Measurements from ENCODE around the gene VHLL. TPM values are rescaled to one million over a fixed set of nuclear protein-coding genes. Genes with fewer than 3 reads are reported as not detected.
A peak's percentile ranks its signal among the peaks of the same experiment; 100 is the strongest.
"Not testable (repeated sequence)": the region's sequence is repeated elsewhere in the genome, so short reads cannot be mapped to it uniquely, and the experiment has no call there.

Gene VHLL
- 0.08 TPM for polyA plus RNA-seq (2013)

DNA sequence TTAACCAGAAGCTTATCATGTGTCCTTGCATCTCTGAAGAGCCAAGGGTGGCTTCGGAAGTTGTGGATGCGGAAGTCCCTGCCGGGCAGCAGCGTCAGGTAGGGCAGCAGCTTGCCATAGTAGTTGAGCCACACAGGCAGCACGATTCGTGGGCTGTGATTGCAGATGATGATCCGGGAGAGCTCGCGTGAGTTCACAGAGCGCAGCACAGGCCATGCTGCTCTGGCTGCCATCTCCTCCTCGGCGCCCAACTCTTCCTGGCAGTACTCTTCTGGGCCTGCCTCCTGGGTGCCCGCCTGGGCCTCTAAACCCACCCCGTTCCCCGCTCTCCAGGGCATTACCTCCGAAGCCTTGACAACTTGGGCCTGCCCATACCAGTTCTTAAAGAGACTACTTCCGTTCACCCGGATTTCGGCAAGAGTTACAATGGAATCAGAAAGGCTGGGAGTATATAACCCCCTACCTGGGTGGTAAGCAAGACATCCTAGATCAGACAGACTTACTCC lies at the start of gene VHLL:
Gene VHLL, minus strand, starts transcription at position 456 of the 506 bp plus-strand sequence. Its CDS starts 118 bp downstream, at position 338.
- POLR2A ChIA-PET, result no interaction called here
- CTCF ChIA-PET, result interaction anchor here (0.9 to 1.9 kb wide), 3 partner anchors 9 to 19 kb away, joined by 3 to 5 read pairs (median 4); no protein-coding TSS in a partner anchor

DNA sequence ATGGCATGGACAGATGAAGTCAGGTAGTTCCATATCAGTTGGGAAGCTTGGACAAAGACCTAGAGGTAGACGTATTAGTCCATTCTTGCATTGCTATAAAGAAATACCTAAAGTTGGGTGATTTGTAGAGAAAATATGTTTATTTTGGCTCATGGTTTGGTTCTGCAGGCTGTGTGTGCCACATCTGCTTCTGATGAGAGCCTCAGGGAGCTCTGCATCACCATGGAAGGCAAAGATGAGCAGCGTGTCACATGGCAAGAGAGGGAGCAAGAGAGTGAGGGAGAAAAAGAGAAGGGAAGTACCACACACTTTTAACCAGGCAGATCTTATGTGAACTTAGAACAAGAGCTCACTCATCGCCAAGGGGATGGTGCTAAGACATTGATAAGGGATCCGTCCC lies 48.2 kb upstream of the VHLL start:
- POLR2A ChIA-PET, result no interaction called here
- H3K27me3 ChIP-seq (replicated peaks in 2 of 5; ENCODE audit: control insufficient read depth in 4 of 5, insufficient read depth in 5 of 5, low read length in 4 of 5), result peaks cover 0 to 9% (median 0%) of the 10 kb centered on the region in 5 experiments
- H3K36me3 ChIP-seq (ENCODE audit: control insufficient read depth in 4 of 4, insufficient read depth in 4 of 4, low read length in 3 of 4), result no peaks in the 10 kb centered on the region
- H3K4me1 ChIP-seq (ENCODE audit: control extremely low read depth in 1 of 4, control insufficient read depth in 4 of 4, insufficient read depth in 4 of 4, low read length in 3 of 4), result no peaks in the 10 kb centered on the region
- H3K27ac ChIP-seq (ENCODE audit: insufficient read depth in 1 of 2, low read depth in 1 of 2, low read length in 2 of 2, poor library complexity in 1 of 2, severe bottlenecking in 2 of 2), result no peak overlapping the region
- WGBS (ENCODE audit: insufficient coverage), result 100% methylated on average over 2 of the region's 4 CpGs
- no peak for DNase-seq
- no peak overlapping the region for H3K4me3 ChIP-seq (ENCODE audit: control insufficient read depth in 1 of 7, extremely low read depth in 1 of 7, insufficient read depth in 4 of 7, low read depth in 2 of 7, low read length in 6 of 7)
- CTCF ChIA-PET, result interaction anchor here (1.1 to 2.4 kb wide), 5 partner anchors 11 to 99 kb away, joined by 3 to 8 read pairs (median 3); no protein-coding TSS in a partner anchor
- H3K9me3 ChIP-seq (ENCODE audit: control extremely low read depth in 1 of 5, control insufficient read depth in 4 of 5, insufficient read depth in 2 of 5, low read depth in 1 of 5, low read length in 4 of 5), result no peaks in the 10 kb centered on the region

More for the DNA sequence above, at the start of gene VHLL:
- WGBS (ENCODE audit: insufficient coverage), result 97% methylated on average over 19 of the region's 19 CpGs
- Histone ChIP-seq H3K4me1 (ENCODE audit: control extremely low read depth in 1 of 4, control insufficient read depth in 4 of 4, insufficient read depth in 4 of 4, low read length in 3 of 4) (peaks cover 9 to 15% (median 12%) of the 10 kb centered on the region in 4 experiments), H3K27ac (ENCODE audit: insufficient read depth in 1 of 2, low read depth in 1 of 2, low read length in 2 of 2, poor library complexity in 1 of 2, severe bottlenecking in 2 of 2) (no peak within 1 kb of the TSS), H3K36me3 (ENCODE audit: control insufficient read depth in 4 of 4, insufficient read depth in 4 of 4, low read length in 3 of 4) (peaks cover 0 to 6% (median 1%) of the 10 kb centered on the region in 4 experiments), H3K4me3 (ENCODE audit: control insufficient read depth in 1 of 7, extremely low read depth in 1 of 7, insufficient read depth in 4 of 7, low read depth in 2 of 7, low read length in 6 of 7) (no peak within 1 kb of the TSS), H3K9me3 (ENCODE audit: control extremely low read depth in 1 of 5, control insufficient read depth in 4 of 5, insufficient read depth in 2 of 5, low read depth in 1 of 5, low read length in 4 of 5) (no peaks in the 10 kb centered on the region), H3K27me3 (replicated peaks in 2 of 5; ENCODE audit: control insufficient read depth in 4 of 5, insufficient read depth in 5 of 5, low read length in 4 of 5) (no peaks in the 10 kb centered on the region)
- DNase-seq, result no peak

- Histone ChIP-seq H3K27ac (ENCODE audit: insufficient read depth in 1 of 2, low read depth in 1 of 2, low read length in 2 of 2, poor library complexity in 1 of 2, severe bottlenecking in 2 of 2) (no peak overlapping the region), H3K4me1 (ENCODE audit: control extremely low read depth in 1 of 4, control insufficient read depth in 4 of 4, insufficient read depth in 4 of 4, low read length in 3 of 4) (no peaks in the 10 kb centered on the region), H3K4me3 (ENCODE audit: control insufficient read depth in 1 of 7, extremely low read depth in 1 of 7, insufficient read depth in 4 of 7, low read depth in 2 of 7, low read length in 6 of 7) (no peak overlapping the region), H3K27me3 (replicated peaks in 2 of 5; ENCODE audit: control insufficient read depth in 4 of 5, insufficient read depth in 5 of 5, low read length in 4 of 5) (peaks cover 0 to 9% (median 0%) of the 10 kb centered on the region in 5 experiments), H3K36me3 (ENCODE audit: control insufficient read depth in 4 of 4, insufficient read depth in 4 of 4, low read length in 3 of 4) (no peaks in the 10 kb centered on the region), H3K9me3 (ENCODE audit: control extremely low read depth in 1 of 5, control insufficient read depth in 4 of 5, insufficient read depth in 2 of 5, low read depth in 1 of 5, low read length in 4 of 5) (no peaks in the 10 kb centered on the region)
- CTCF ChIA-PET, result interaction anchor here (0.7 to 2.4 kb wide), 2 partner anchors 9 to 99 kb away, joined by 3 to 8 read pairs; partner anchors contain the start of genes CCT3 and TSACC
- DNase-seq, result no peak
- POLR2A ChIA-PET, result no interaction called here
- 96% methylated on average over 2 of the region's 2 CpGs for WGBS (ENCODE audit: insufficient coverage)
Measured at GRCh38 chr1:156346636-156347035, 47.5 kb upstream of the VHLL start.

GRCh38 chr1:156346035-156346434 lies 46.9 kb upstream of the VHLL start:
- POLR2A ChIA-PET; H3K27me3 ChIP-seq (replicated peaks in 2 of 5; ENCODE audit: control insufficient read depth in 4 of 5, insufficient read depth in 5 of 5, low read length in 4 of 5); H3K9me3 ChIP-seq (ENCODE audit: control extremely low read depth in 1 of 5, control insufficient read depth in 4 of 5, insufficient read depth in 2 of 5, low read depth in 1 of 5, low read length in 4 of 5); H3K4me3 ChIP-seq (ENCODE audit: control insufficient read depth in 1 of 7, extremely low read depth in 1 of 7, insufficient read depth in 4 of 7, low read depth in 2 of 7, low read length in 6 of 7); H3K36me3 ChIP-seq (ENCODE audit: control insufficient read depth in 4 of 4, insufficient read depth in 4 of 4, low read length in 3 of 4); DNase-seq; H3K4me1 ChIP-seq (ENCODE audit: control extremely low read depth in 1 of 4, control insufficient read depth in 4 of 4, insufficient read depth in 4 of 4, low read length in 3 of 4); H3K27ac ChIP-seq (ENCODE audit: insufficient read depth in 1 of 2, low read depth in 1 of 2, low read length in 2 of 2, poor library complexity in 1 of 2, severe bottlenecking in 2 of 2): not testable (repeated sequence)
- WGBS (ENCODE audit: insufficient coverage), result 100% methylated on average over 1 of the region's 2 CpGs
- CTCF ChIA-PET, result interaction anchor here (0.7 to 2.4 kb wide), 3 partner anchors 8 to 100 kb away, joined by 3 to 8 read pairs (median 3); partner anchors contain the start of genes CCT3 and TSACC

DNA sequence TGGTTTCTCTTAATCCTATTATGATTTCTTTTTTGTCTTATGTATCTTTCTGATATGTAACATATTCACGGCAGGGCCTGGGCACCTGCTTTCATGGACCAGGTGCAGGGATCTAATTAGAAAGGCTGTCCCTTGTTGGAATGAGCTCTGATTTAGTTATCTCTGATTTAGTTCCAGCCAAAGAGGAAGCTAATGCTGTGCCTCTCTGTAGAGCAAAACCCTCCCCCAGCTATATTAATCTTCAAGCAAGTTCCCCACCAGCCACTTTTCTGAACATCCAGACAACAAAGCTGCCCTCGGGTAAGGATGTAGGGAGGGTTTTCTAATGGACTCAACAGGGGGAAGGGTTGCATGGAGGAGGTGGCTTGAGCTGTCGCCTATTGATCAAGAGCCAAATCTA lies 45.3 kb upstream of the VHLL start:
- no peaks in the 10 kb centered on the region for H3K4me1 ChIP-seq (ENCODE audit: control extremely low read depth in 1 of 4, control insufficient read depth in 4 of 4, insufficient read depth in 4 of 4, low read length in 3 of 4)
- peaks cover 0 to 9% (median 0%) of the 10 kb centered on the region in 5 experiments for H3K27me3 ChIP-seq (replicated peaks in 2 of 5; ENCODE audit: control insufficient read depth in 4 of 5, insufficient read depth in 5 of 5, low read length in 4 of 5)
- no peaks in the 10 kb centered on the region for H3K36me3 ChIP-seq (ENCODE audit: control insufficient read depth in 4 of 4, insufficient read depth in 4 of 4, low read length in 3 of 4)
- WGBS (ENCODE audit: insufficient coverage), result 100% methylated on average over 1 of the region's 3 CpGs
- ChIA-PET CTCF (interaction anchor here (0.6 to 1.1 kb wide), 7 partner anchors 9 to 258 kb away, joined by 3 to 7 read pairs (median 3); no protein-coding TSS in a partner anchor), POLR2A (no interaction called here)
- H3K4me3 ChIP-seq (ENCODE audit: control insufficient read depth in 1 of 7, extremely low read depth in 1 of 7, insufficient read depth in 4 of 7, low read depth in 2 of 7, low read length in 6 of 7), result no peak overlapping the region
- no peaks in the 10 kb centered on the region for H3K9me3 ChIP-seq (ENCODE audit: control extremely low read depth in 1 of 5, control insufficient read depth in 4 of 5, insufficient read depth in 2 of 5, low read depth in 1 of 5, low read length in 4 of 5)
- DNase-seq, result no peak
- H3K27ac ChIP-seq (ENCODE audit: insufficient read depth in 1 of 2, low read depth in 1 of 2, low read length in 2 of 2, poor library complexity in 1 of 2, severe bottlenecking in 2 of 2), result no peak overlapping the region

DNA sequence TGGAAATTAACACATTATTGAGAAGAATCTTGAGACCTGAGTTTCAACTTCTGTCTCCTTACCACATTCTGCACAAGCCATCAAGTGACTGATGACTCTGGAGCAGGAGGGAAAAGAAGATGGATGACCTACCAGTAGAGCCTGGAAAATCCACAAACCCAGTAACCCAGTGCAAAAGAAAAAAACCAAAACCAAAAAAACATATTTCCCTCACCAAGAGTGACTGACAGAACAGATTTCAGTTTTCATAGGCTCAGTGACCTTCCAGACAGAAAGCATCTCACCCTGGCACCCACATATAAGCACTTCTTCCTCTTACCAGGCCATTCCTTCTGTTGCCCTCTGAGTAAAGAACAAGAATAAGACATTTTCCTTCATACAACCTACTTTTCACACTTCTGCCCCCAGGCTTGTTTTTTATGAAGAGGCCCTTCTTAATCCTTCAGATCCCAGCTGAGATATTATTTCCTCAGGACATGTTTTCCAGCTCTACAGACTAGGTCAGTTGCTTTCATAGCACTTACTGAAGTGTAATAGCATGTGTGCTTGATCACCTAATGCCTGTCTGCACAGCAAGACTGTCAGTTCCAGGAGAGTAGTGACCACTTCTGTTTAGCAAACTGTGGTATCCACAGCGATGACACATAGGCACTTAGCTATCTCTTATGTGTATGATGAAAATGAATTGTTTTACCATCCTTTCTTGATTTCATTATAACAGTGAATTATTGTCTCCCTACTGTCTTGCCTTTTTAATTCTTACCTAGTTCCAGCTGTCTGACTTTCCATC lies 43.3 kb upstream of the VHLL start:
- POLR2A ChIA-PET, result interaction anchor here (0.6 kb wide), 1 partner anchor 10 kb away, joined by 6 read pairs; no protein-coding TSS in a partner anchor
- WGBS (ENCODE audit: insufficient coverage), result no CpG with 5 or more reads among the region's 1 CpG
- Histone ChIP-seq H3K9me3 (ENCODE audit: control extremely low read depth in 1 of 5, control insufficient read depth in 4 of 5, insufficient read depth in 2 of 5, low read depth in 1 of 5, low read length in 4 of 5) (no peaks in the 10 kb centered on the region), H3K36me3 (ENCODE audit: control insufficient read depth in 4 of 4, insufficient read depth in 4 of 4, low read length in 3 of 4) (no peaks in the 10 kb centered on the region), H3K27me3 (replicated peaks in 2 of 5; ENCODE audit: control insufficient read depth in 4 of 5, insufficient read depth in 5 of 5, low read length in 4 of 5) (peaks cover 0 to 6% (median 0%) of the 10 kb centered on the region in 5 experiments), H3K4me1 (ENCODE audit: control extremely low read depth in 1 of 4, control insufficient read depth in 4 of 4, insufficient read depth in 4 of 4, low read length in 3 of 4) (peaks cover under 1 to 4% (median 2%) of the 10 kb centered on the region in 4 experiments), H3K4me3 (ENCODE audit: control insufficient read depth in 1 of 7, extremely low read depth in 1 of 7, insufficient read depth in 4 of 7, low read depth in 2 of 7, low read length in 6 of 7) (no peak overlapping the region), H3K27ac (ENCODE audit: insufficient read depth in 1 of 2, low read depth in 1 of 2, low read length in 2 of 2, poor library complexity in 1 of 2, severe bottlenecking in 2 of 2) (no peak overlapping the region)
- DNase-seq, result peak in 1 of 3 donors; percentile 15
- CTCF ChIA-PET, result interaction anchor here (1.0 to 1.2 kb wide), 2 partner anchors 14 to 59 kb away, joined by 3 read pairs; no protein-coding TSS in a partner anchor
